HepG2 (cell line): ENCODE results near the gene KLK10. TPM values are rescaled to one million over a fixed set of nuclear protein-coding genes. Genes with fewer than 3 reads are reported as not detected.

Experiments
- ATAC-seq: fragments of 200-7000 bp; cut with Tn5 transposase; 3 replicates; pipeline ENCODE4 v1.9.1; 2020; ENCODE audit warnings: mild to moderate bottlenecking, moderate library complexity
- BruUV-seq: library from RNA; stranded (reverse); fragments of 400-500 nt; replicated peaks from 2 replicates; lab custom pipeline; 2021; lab: Mats Ljungman, UMichigan
- CTCF ChIA-PET: fragments of 300-600 bp; formaldehyde crosslinking; extraction: SDS; loops from one replicate; lab custom pipeline; 2021; ENCODE audit warnings: low total read pairs, inconsistent platforms, low intra/inter-chr PET ratio; lab: Yijun Ruan, JAX
- POLR2A ChIA-PET: fragments of 350-600 bp; sonication (Branson Sonifier 250); formaldehyde crosslinking; loops from one replicate; lab custom pipeline; 2020; ENCODE audit warnings: antibody characterized with exemption, inconsistent platforms; lab: Yijun Ruan, JAX
- DNase-seq: peaks from one replicate; pipeline ENCODE4 v3.0.0-alpha.2; 2015; ENCODE audit warnings: low spot score
- FAIRE-seq: peaks from 3 replicates; lab custom pipeline; 2011; peaks lifted over from hg19 to GRCh38; lab: Jason Lieb, UNC
- H2AFZ ChIP-seq: one replicate; pipeline ENCODE4 v1.6.1; 2011; ENCODE audit warnings: low read length, inconsistent platforms
- H3K27ac ChIP-seq: fragments of 300-600 bp; 3 replicates; pipeline ENCODE4 v1.8.0; 2011; ENCODE audit warnings: mixed run types, mild to moderate bottlenecking, mixed read lengths, low read length, inconsistent platforms; ENCODE audit not compliant: insufficient read depth; ENCODE audit errors: extremely low read length
- H3K27me3 ChIP-seq, 2 experiments: fragments of 200-600 bp in 1 of 2; 2 replicates in 1 of 2; 3 replicates in 1 of 2; pipeline versions ENCODE4 v1.6.0 to v1.8.0; 2011; ENCODE audit warnings: low read length in 2 of 2, mild to moderate bottlenecking in 2 of 2, moderate library complexity in 2 of 2, inconsistent platforms in 1 of 2; ENCODE audit not compliant: insufficient read depth in 2 of 2, control insufficient read depth in 1 of 2
- H3K36me3 ChIP-seq, 2 experiments: fragments of 200-600 bp in 1 of 2; replicated peaks in 1 of 2; 2 replicates in 1 of 2; 3 replicates in 1 of 2; pipeline versions ENCODE4 v1.5.1 to v1.8.0; 2011; ENCODE audit warnings: low read length in 2 of 2, inconsistent platforms in 1 of 2; ENCODE audit not compliant: insufficient read depth in 2 of 2, control insufficient read depth in 1 of 2
- H3K4me1 ChIP-seq: 2 replicates; pipeline ENCODE4 v1.5.1; 2012; ENCODE audit warnings: low read length, inconsistent platforms; ENCODE audit not compliant: insufficient read depth
- H3K4me2 ChIP-seq: 2 replicates; pipeline ENCODE4 v1.6.0; 2011; ENCODE audit warnings: low read depth, low read length, inconsistent platforms
- H3K4me3 ChIP-seq, 3 experiments: fragments of 200-600 bp in 1 of 3; sonication (generic), shearing (Covaris generic) in 1 of 3; replicated peaks in 1 of 3; 2 replicates each; pipeline ENCODE4 v1.5.1; 2011 to 2016; ENCODE audit warnings: low read length in 3 of 3, inconsistent platforms in 2 of 3, low read depth in 2 of 3, mild to moderate bottlenecking in 2 of 3, control low read depth in 1 of 3, mixed read lengths in 1 of 3; ENCODE audit not compliant: insufficient read depth in 1 of 3
- H3K79me2 ChIP-seq: one replicate; pipeline ENCODE4 v1.6.1; 2011; ENCODE audit warnings: low read length, inconsistent platforms; ENCODE audit not compliant: insufficient read depth
- H3K9ac ChIP-seq: 2 replicates; pipeline ENCODE4 v1.6.0; 2011; ENCODE audit warnings: mild to moderate bottlenecking, low read depth, low read length, inconsistent platforms; ENCODE audit not compliant: insufficient read depth
- H3K9me3 ChIP-seq: 2 replicates; pipeline ENCODE4 v1.5.1; 2012; ENCODE audit warnings: mild to moderate bottlenecking, low read length
- H4K20me1 ChIP-seq: 2 replicates; pipeline ENCODE4 v1.6.0; 2011; ENCODE audit warnings: inconsistent platforms, mild to moderate bottlenecking, low read length, moderate library complexity; ENCODE audit not compliant: insufficient read depth
- KMT2A ChIP-seq: sonication (generic); formaldehyde crosslinking; IDR thresholded peaks from 2 replicates; pipeline ENCODE4 v1.4.0; 2020; ENCODE audit warnings: missing genetic modification reagents
- POLR2AphosphoS2 ChIP-seq: IDR thresholded peaks from 2 replicates; pipeline ENCODE4 v1.6.1; 2011; ENCODE audit warnings: low read depth, low read length, improper control_type of control experiment
- RBFOX2 ChIP-seq: fragments of 200-400 bp; formaldehyde crosslinking; IDR thresholded peaks from 2 replicates; pipeline ENCODE4 v1.6.1; 2017; ENCODE audit warnings: low read depth, mild to moderate bottlenecking, low read length
- SRY ChIP-seq: sonication (generic); formaldehyde crosslinking; IDR thresholded peaks from 2 replicates; pipeline ENCODE4 v1.8.0; 2022; ENCODE audit warnings: mild to moderate bottlenecking, missing genetic modification reagents
- ZBTB40 ChIP-seq, 2 experiments: fragments of 450-650 bp in 1 of 2; sonication (generic) in 1 of 2; formaldehyde crosslinking in 1 of 2; IDR thresholded peaks; 2 replicates each; pipeline versions ENCODE4 v1.6.1 to v1.8.0; 2016 to 2022; ENCODE audit warnings: antibody characterized with exemption in 1 of 2, mild to moderate bottlenecking in 1 of 2, missing genetic modification reagents in 1 of 2
- ZKSCAN8 ChIP-seq: IDR thresholded peaks from 2 replicates; pipeline ENCODE4 v1.6.1; 2016; ENCODE audit warnings: borderline replicate concordance, missing genetic modification reagents, missing compliant biosample characterization
- ZMAT3 ChIP-seq: sonication (generic); formaldehyde crosslinking; conservative IDR thresholded peaks from 2 replicates; pipeline ENCODE4 v1.7.0; 2021; ENCODE audit warnings: missing genetic modification reagents
- ZNF335 ChIP-seq: sonication (generic); formaldehyde crosslinking; IDR thresholded peaks from 2 replicates; pipeline ENCODE4 v1.4.0; 2020; ENCODE audit warnings: missing genetic modification reagents
- ZNF501 ChIP-seq: sonication (generic); formaldehyde crosslinking; IDR thresholded peaks from 2 replicates; pipeline ENCODE4 v1.5.1; 2020; ENCODE audit warnings: mild to moderate bottlenecking, moderate library complexity, missing genetic modification reagents
- WGBS: methylation state at CpG from one replicate; pipeline ENCODE4 v1.1.6; 2017; ENCODE audit warnings: low lambda C conversion rate; 5-methylcytosine and 5-hydroxymethylcytosine counted together
- in situ Hi-C: cut with HindIII; loops from 2 replicates; pipeline ENCODE4 v1.10.0; 2017; ENCODE audit warnings: low pct_unique_long_range_greater_than_20kb; ENCODE audit not compliant: extremely low pct_ligation_motif_present
- intact Hi-C: fragments of 100-400 bp; cut with micrococcal nuclease; formaldehyde crosslinking; loops from one replicate; pipeline ENCODE4 v1.10.0; 2022; ENCODE audit not compliant: unreplicated experiment
- polyA plus RNA-seq, 8 experiments: library from polyadenylated mRNA; depleted of rRNA in 3 of 8; stranded (reverse) in 7 of 8; unstranded in 1 of 8; fragments of >200 nt; fragmentation: Illumina TruSeq in 4 of 8; extraction: Trizol in 4 of 8; gene quantifications; 2 replicates each; pipeline versions ENCODE4 v1.2.1 to v1.2.3, GENCODE V29; 2011 to 2016; ENCODE audit warnings: low read depth in 4 of 8, missing spikeins in 1 of 8, mixed read lengths in 1 of 8; ENCODE audit not compliant: insufficient read depth in 1 of 8
- total RNA-seq, 5 experiments: library from RNA; depleted of rRNA; stranded (reverse); fragments of >200 nt; fragmentation: Illumina TruSeq; extraction: Trizol; gene quantifications; 2 replicates each; pipeline ENCODE4 v1.2.3, GENCODE V29; 2016; ENCODE audit warnings: low read depth in 1 of 5
- TF ChIP-seq, protein P1 (sequence below): sonication (generic); formaldehyde crosslinking; IDR thresholded peaks from 2 replicates; pipeline ENCODE4 v1.5.0; 2020; ENCODE audit warnings: mild to moderate bottlenecking, missing genetic modification reagents

Gene KLK10
- total and polyA plus RNA-seq, 2 of the 13 experiments (the other 11 are each of a cell fraction or from before 2014, with no cell fraction given): not detected

- no peak for TF ChIP-seq KMT2A (CRISPR knock-in tag)
- no peak for TF ChIP-seq POLR2AphosphoS2
- no peak for TF ChIP-seq RBFOX2
- TF ChIP-seq ZKSCAN8 (CRISPR knock-in tag): no peak
These were observed 14.3 kb downstream of the KLK10 start (continued) for GRCh38 chr19:51005248-51005647.

GRCh38 chr19:51003316-51003715 is 16.2 kb downstream of the KLK10 start:
- no peak for DNase-seq
- intact Hi-C loops (no loop called here), in situ Hi-C loops (no loop called here)
- TF ChIP-seq ZBTB40 (IDR thresholded peaks at IDR 0.05) (no peak), ZBTB40 (CRISPR knock-in tag; IDR thresholded peaks at IDR 0.05) (no peak), SRY (no peak), ZMAT3 (CRISPR knock-in tag) (no peak), ZNF335 (no peak), ZNF501 (CRISPR knock-in tag) (no peak)
- TF ChIP-seq, protein P1, sequence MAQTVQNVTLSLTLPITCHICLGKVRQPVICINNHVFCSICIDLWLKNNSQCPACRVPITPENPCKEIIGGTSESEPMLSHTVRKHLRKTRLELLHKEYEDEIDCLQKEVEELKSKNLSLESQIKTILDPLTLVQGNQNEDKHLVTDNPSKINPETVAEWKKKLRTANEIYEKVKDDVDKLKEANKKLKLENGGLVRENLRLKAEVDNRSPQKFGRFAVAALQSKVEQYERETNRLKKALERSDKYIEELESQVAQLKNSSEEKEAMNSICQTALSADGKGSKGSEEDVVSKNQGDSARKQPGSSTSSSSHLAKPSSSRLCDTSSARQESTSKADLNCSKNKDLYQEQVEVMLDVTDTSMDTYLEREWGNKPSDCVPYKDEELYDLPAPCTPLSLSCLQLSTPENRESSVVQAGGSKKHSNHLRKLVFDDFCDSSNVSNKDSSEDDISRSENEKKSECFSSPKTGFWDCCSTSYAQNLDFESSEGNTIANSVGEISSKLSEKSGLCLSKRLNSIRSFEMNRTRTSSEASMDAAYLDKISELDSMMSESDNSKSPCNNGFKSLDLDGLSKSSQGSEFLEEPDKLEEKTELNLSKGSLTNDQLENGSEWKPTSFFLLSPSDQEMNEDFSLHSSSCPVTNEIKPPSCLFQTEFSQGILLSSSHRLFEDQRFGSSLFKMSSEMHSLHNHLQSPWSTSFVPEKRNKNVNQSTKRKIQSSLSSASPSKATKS: no peak
- peaks cover 3% of the 10 kb centered on the region in 2 experiments; a peak in 3 of 5 replicates for H3K27me3 ChIP-seq
- no TSS peak for BruUV-seq
- H3K9me3 ChIP-seq: no peaks in the 10 kb centered on the region
- no peak for FAIRE-seq
- no peak overlapping the region for H3K4me2 ChIP-seq
- no peak overlapping the region for H3K27ac ChIP-seq
- no peak for ATAC-seq
- H4K20me1 ChIP-seq: no peaks in the 10 kb centered on the region
- H3K9ac ChIP-seq: no peak overlapping the region
- no peaks in the 10 kb centered on the region for H3K4me1 ChIP-seq
- H3K79me2 ChIP-seq: no peaks in the 10 kb centered on the region
- no peak overlapping the region for H3K4me3 ChIP-seq
- WGBS: 23% methylated on average over 7 of the region's 7 CpGs
- H3K36me3 ChIP-seq: no peaks in the 10 kb centered on the region
- no peak overlapping the region for H2AFZ ChIP-seq
- ChIA-PET POLR2A (no interaction called here), CTCF (no interaction called here)
